NB4 (cell line): ENCODE data around the gene FBXW10.
"Not testable (repeated sequence)": the region's sequence is repeated elsewhere in the genome, so short reads cannot be mapped to it uniquely, and the experiment has no call there.

Source experiments
- CTCF ChIP-seq: IDR thresholded peaks from one replicate; pipeline ENCODE4 v1.5.1; 2012; ENCODE audit warnings: low read depth, low read length
- MYC ChIP-seq: IDR thresholded peaks from 2 replicates; pipeline ENCODE4 v1.6.1; 2011; ENCODE audit warnings: low read depth, low read length

- TF ChIP-seq CTCF, MYC: not testable (repeated sequence)
These were observed 72.1 kb downstream of the FBXW10 start for GRCh38 chr17:18815924-18816323.
